ENCODE data around the gene CSK.

DNA sequence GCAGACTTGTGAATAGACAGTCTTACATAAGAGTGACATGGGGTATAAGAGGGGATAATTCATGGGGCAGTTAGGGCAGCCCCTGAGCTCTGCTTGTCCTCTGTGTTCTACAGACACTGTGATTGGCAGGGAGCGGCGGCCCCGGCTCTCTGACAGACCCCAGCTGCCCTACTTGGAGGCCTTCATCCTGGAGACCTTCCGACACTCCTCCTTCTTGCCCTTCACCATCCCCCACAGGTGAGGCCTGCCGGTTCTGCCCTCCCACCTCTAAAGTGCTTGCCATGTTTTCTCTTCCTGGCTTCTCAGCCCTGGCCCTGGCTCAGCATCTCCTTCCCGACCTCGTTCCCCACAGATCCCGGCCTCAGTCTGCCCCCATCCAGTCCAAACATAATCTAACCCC lies 29.9 kb upstream of the CSK start:
- TF ChIP-seq CTCF (conservative IDR thresholded peaks at IDR 0.05) (no peak), ZFX (IDR thresholded peaks at IDR 0.05) (no peak)
